Measurements from ENCODE around the gene DLK1.

Gene DLK1

GRCh38 chr14:100726550-100727085, at the start of gene DLK1:
Gene DLK1 (plus strand): TSS chr14:100726892. CDS start chr14:100727069, 177 bp downstream.
- in situ Hi-C loops (cut with HindIII; ENCODE audit: low sequenced_read_pairs) = no loop called here

DNA sequence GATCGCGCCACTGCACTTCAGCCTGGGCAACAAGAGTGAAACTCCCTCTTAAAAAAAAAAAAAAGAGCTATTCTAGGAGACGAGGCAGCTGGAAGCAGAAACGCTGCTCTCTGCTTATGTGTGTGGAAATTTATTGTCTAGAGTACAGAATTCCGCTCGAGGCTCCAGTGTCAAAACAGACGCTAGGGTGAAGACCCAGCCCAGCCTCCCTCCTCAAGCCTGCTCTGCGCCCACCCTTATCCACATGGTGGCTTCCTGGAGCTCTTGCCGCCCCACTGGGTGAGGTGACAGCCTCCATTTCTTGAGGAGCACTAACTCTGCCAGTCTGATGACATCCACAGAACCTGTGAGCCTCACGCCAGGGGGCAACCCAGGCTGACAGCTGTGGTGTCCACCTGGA, 49.5 kb upstream of the DLK1 start:
- in situ Hi-C loops (cut with HindIII; ENCODE audit: low sequenced_read_pairs) = no loop called here

DNA sequence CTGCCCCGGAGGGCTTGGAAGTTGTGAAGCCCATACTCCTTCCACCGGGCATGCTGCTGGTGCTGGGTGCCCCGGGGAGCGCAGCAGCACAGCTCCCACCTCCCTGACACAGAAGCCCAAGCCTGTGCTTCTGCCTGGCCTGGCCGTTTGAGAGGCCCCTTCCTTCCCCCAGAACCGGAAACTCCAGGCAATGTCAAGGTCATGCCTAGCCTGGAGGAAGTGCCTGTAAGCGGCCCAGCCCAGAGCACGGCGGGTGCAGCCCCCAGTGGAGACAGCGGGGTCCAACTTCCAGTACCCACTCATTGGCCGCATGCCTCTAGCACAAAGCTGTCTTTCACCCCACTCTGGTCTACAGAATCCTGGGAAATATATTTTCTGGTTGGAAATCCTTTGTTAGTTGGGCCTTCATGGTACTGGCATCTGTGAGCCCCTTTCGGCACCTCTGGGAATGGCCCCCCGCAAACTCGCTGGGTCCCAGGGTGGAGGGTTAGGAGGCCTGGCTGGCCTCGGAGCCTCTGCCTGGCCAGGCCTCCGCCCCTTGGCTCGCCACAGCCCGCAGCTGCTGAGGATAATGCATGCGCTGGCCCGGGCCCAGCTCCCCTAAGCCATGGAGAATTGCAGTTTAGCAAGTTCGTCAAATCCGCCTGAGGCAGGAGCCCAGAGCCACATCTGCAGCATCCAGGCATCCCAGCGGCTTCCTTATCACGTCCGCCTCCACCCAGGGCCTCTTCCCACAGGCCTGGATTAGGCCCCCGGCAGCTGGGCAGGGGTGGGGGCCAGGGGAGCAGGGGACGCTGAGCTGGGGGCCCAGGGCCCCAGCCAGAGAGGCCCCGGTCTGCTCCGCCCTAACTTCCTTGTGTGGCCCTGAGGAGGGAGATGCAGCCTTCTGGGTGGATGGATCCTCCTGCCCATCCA, 48.9 kb upstream of the DLK1 start:
- in situ Hi-C loops (cut with HindIII; ENCODE audit: low sequenced_read_pairs) = no loop called here

DNA sequence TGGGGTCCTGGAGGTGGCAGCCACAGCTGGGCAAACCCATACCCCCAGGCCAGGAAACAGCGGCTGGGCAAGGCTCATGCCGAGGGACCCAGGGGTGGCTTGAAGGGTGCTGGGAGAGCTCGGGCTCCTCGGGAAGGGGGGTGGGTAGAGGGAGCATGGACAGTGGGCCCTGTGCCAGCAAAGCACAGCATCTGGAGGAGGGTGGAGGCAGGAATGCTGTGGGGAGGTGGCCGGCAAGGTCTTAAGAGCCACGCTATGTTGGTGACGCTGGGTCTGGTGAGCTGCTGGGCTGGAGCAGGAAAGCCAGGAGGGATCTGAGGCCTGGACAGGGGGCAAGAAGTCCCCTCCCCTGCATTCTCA, 48.2 kb upstream of the DLK1 start:
- in situ Hi-C loops (cut with HindIII; ENCODE audit: low sequenced_read_pairs) = no loop called here

- in situ Hi-C loops (cut with HindIII; ENCODE audit: low sequenced_read_pairs) = no loop called here
Observed at GRCh38 chr14:100679153-100679552, 47.5 kb upstream of the DLK1 start.

- in situ Hi-C loops (cut with HindIII; ENCODE audit: low sequenced_read_pairs) = no loop called here
Observed at GRCh38 chr14:100679707-100680438, 46.8 kb upstream of the DLK1 start.

DNA sequence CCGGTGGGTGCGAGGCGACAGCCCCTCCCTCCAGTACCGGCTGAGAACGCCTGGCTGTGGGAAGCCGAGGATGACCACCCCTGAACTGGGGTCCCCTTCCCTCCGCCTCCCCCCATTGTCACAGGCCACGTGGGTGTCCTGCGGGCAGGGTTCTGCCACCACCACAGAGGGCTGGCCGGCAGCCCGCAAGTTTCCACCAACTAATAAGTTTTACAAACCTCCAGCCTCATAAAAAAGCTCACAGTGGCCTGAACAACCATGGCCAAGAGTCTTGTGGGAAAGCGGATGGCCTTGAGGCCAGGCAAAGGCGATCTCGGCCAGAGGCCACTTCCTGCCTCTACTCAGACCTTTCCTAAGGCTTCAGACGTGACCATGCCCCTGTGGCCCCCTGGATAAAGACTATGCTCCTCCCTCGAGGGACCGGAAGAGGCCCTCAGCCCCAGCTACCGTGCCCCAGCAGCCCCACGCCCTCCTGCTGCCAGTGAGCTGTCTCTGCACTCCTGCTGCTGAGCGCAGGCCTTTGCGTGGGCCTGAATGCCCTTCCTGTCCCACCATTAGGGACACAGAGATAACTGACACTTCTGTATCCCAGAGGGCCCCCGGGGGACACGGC, 46.1 kb upstream of the DLK1 start:
- in situ Hi-C loops (cut with HindIII; ENCODE audit: low sequenced_read_pairs) = no loop called here

GRCh38 chr14:100681111-100681510, 45.6 kb upstream of the DLK1 start:
- in situ Hi-C loops (cut with HindIII; ENCODE audit: low sequenced_read_pairs) = no loop called here

- in situ Hi-C loops (cut with HindIII; ENCODE audit: low sequenced_read_pairs) = no loop called here
Observed at GRCh38 chr14:100682749-100683148, 43.9 kb upstream of the DLK1 start.

DNA sequence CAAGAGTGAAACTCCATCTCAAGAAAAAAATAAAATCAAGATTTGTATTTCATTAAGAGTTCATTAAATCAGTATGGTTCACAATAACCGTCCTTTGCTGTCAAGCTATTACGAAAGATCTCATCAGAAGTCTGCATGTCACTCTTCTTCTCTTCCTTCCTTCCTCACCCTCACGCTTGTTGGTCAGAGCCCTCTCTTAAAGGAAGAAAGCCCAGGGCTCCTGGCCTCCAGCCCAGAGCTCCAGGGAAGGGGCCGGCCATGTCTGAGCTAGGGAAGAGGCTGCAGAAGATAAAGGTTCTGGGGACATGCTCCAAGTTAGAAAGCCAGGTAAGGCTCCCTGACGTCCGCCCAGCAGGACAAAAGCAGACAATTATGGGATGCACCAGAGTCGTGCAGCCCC, 43.1 kb upstream of the DLK1 start:
- in situ Hi-C loops (cut with HindIII; ENCODE audit: low sequenced_read_pairs) = no loop called here

- in situ Hi-C loops (cut with HindIII; ENCODE audit: low sequenced_read_pairs) = no loop called here
Observed at GRCh38 chr14:100684154-100684553, 42.5 kb upstream of the DLK1 start.

DNA sequence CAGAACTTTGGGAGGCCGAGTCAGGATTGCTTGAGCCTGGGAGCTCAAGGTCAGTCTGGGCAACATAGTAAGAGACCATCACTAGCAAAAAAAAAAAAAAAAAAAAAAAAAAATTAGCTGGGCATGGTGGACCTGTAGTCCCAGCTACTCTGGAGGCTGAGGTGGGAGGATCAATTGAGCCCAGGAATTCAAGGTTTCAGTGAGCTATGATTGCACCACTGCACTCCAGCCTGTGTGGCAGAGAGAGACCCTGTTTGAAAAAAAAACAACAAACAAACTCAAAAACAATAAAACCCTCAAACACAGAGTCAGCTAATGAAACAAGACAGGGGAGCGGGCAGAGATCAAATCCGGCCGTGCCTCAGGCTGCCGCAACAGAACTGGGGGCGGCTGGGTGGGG, 41.7 kb upstream of the DLK1 start:
- in situ Hi-C loops (cut with HindIII; ENCODE audit: low sequenced_read_pairs) = no loop called here

GRCh38 chr14:100686858-100687257, 39.8 kb upstream of the DLK1 start:
- in situ Hi-C loops (cut with HindIII; ENCODE audit: low sequenced_read_pairs) = no loop called here

GRCh38 chr14:100687386-100687785, 39.3 kb upstream of the DLK1 start:
- in situ Hi-C loops (cut with HindIII; ENCODE audit: low sequenced_read_pairs) = no loop called here

GRCh38 chr14:100688051-100688450, 38.6 kb upstream of the DLK1 start:
- in situ Hi-C loops (cut with HindIII; ENCODE audit: low sequenced_read_pairs) = no loop called here

DNA sequence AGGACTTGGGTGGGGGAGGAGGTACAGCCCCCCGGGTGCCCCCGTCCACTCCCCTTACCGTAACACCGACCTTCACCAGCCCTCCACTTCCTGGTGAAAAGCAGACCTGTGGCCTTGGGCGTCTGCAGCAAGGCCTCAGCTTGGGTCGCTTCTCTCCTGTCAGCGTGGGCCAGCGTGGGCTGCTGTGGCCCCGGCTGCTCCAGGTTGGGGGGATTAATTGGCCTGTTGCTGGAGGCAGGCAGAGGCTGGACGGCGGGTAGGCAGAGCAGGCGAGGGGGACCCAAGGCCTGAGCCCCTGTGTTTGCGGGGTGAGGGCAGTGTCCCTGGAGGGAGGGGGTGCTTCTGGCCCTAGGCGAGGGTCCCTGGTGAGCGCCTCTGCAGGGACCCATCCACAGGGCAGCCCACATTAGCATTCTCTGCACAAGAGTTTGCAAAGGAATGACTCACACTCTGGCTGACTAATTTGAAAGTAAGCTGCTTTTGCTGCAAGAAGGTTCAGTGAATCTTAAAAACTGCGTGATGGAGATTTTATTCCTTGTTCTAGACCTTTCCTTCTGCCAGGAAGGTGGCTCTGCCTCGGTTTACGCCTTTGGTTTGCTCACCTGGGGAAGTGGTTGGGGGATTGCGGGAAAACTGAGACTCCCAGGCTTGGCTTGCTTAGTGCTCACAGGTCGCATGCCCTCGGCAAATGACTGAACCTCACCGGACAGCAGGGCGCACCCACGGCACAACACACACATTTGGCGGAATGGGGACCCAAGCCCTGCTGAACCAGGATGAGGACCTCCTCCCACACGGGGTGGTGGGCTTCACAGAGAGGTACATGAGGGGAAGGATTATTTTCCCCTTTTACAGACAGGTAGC, 37.9 kb upstream of the DLK1 start:
- in situ Hi-C loops (cut with HindIII; ENCODE audit: low sequenced_read_pairs) = no loop called here

GRCh38 chr14:100690672-100691071, 36.0 kb upstream of the DLK1 start:
- in situ Hi-C loops (cut with HindIII; ENCODE audit: low sequenced_read_pairs) = no loop called here

DNA sequence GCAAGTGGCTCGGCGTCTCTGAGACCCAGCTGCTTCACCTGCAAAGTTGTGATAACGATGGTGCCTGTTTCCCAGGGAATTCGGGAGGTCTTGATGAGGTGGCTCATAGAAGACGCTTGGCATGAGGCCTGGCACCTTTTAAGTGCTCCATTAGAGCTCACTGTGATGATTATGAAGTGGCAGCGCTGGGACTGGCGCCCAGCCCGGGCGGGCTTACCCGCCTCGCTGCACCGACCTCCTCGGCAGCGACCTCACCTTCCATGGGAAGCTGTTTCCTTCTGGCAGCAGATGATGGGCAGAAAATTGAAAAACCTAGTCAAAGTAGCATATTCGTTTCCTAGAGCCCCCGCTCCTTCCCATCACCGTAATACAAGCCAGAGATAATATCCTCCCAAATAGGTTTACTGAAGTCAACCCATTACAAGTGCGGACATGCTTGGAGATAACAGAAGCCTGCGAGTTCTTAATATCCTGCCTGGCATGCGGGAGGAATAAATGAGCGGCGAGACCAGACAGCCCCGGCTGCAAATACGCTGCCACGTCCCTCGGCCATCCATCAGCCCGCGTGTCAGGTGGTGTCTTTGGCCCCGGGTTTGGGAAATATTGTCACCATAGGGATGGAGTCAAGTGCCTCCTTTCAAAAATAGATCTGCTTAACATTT, 35.2 kb upstream of the DLK1 start:
- in situ Hi-C loops (cut with HindIII; ENCODE audit: low sequenced_read_pairs) = no loop called here

DNA sequence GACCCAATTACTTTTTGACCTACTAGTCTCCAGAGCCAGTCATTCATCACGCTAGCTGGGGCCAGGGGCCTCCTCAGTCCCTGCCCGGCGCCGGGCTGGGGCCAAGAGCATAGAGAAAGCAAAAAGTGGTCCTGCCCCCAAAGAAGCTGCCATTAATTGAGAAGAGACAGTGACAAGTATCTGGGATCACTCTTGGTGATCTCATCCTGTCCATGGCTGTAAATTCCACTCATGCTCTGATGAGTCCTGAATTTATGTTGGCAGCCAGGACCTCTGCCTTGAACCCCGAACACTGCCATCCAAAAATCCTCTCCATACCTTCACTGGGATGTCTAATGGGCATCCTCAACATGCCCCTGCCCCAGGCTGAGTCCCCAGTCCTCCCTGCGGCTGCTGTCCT, 34.4 kb upstream of the DLK1 start:
- in situ Hi-C loops (cut with HindIII; ENCODE audit: low sequenced_read_pairs) = no loop called here

All from DLD1 (cell line).